ENCODE results near the gene YOD1.

YOD1 gene
- 47.5 to 48.8 reads per million in 2 donors for total RNA-seq

DNA sequence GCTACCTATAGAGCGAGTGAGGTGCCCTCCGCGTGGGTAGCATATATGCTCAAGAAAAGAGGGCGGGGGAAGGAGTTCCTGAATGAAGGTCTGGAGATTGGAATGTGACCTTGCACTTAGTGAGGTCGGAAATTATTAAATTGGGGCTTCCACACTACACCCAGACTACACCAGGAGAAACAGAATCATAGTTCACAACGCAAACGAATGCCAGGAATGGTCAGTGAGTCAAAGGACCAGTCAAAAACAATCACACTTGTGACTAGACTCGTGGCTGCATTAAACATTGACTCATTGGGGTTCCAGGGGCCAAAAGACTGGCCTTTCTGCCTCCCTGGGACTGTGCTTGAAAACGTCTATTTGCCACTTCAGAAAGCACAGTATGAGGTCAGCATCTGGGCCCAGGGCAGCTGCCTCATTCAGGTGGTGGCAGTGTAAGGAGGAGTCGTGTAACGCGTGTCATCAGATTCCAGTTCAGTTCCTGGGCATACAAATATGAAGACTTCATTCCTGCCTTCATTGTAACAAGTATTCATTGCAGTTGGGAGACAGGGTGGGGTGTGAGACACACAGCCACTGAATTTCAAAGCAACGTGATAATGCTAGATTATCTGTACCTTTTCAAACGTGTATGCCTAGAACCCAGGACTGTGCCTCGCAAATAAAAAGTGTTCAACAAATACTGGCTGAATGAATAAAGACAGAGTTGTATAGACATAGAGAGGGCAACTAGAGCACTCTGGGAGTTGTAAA is at the start of gene YOD1:
YOD1 (minus strand) TSS at position 18 of the 753 bp plus-strand sequence. CDS start 178 bp downstream, outside the sequence.
- DNase-seq: no peak

DNA sequence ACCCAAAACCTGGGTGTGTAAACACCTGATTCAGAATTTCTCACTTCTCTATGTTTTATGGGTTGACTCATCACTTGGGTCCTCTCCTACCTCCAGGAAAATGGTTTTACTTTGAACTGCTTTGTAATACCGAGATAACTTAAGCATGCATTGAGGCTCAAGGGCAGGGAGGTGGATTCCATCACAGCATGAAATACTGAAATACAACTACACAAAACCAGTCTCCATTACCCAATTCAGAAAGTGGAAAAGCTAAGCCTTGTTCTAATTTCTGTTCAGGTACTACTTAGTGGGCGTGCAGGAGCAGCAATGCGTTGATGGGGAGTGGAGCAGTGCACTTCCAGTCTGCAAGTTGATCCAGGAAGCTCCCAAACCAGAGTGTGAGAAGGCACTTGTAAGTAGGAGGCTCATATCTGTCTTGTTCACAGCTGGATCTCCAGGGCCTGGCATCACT is 46.9 kb upstream of the YOD1 start:
- no peak for DNase-seq

DNA sequence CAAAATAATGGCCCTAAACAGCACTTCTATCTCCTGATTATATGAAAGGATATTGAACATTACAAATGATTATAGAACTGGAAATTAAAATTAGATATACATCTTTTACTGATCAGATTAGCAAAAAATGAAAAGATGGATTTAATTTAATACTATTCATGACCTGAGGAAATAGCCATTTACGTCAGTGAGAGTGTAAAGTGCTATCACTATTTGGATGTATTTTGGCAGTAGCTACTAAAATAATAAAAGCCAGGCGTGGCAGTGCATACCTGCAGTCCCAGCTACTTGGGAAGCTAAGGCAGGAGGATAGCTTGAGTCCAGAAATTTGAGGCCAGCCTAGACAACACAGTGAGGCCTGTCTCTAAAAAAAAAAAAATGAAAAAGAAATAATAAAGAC is 42.9 kb upstream of the YOD1 start:
- DNase-seq: no peak

DNA sequence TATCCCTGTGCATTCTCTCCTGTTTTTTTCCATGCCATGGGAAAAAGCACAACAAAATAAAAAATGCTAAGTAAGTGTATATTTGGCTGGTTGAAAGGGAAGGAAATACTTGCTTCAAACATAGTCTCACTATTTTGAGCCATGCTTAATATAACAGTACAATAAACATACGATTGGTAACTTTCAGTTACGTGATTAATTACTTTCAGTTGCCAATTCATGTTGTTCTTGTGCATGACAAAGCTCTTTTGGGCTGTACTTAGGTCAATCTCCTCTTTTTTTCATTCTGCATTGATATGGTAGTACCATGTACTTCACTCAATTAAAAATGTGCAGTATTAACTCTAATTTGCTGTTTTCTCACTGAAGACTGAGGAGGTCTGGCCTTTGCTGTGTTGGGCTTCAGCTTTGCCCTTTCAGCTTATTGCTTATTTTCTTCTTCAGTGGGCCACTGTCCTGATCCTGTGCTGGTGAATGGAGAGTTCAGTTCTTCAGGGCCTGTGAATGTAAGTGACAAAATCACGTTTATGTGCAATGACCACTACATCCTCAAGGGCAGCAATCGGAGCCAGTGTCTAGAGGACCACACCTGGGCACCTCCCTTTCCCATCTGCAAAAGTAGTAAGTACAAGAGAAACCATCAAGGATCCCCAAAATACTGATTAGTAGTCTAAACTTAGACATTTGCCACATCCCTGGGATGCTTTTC is 40.3 kb upstream of the YOD1 start:
- DNase-seq: no peak

DNA sequence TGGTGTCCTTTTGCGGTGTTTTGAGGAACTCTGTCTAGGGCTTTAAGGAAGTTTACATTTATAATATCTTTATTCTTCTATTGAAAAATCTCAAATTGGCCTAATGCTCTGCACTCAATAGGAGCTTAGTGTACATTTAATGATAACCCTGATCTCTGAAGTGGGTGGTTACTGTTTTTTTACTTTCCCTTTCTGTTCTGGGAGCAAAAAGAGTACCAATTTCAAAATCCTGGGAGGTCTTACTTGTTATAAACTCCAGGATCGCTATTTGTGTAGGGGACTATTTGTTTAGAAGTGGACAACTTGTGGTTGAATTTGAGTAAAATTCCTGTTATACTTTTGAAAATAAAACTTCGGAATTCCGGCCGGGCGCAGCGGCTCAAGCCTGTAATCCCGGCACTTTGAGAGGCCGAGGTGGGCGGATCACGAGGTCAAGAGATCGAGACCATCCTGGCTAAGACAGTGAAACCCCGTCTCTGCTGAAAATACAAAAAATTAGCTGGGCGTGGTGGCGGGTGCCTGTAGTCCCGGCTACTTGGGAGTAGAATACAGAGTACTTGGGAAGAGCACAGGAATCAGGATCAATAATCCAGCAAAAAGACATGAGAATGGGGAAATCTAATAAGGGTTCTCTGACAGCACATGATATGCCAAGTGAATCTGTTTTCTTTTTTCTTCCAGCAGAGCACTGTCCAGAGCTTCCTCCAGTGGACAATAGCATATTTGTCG is 38.8 kb upstream of the YOD1 start:
- no peak for DNase-seq

DNA sequence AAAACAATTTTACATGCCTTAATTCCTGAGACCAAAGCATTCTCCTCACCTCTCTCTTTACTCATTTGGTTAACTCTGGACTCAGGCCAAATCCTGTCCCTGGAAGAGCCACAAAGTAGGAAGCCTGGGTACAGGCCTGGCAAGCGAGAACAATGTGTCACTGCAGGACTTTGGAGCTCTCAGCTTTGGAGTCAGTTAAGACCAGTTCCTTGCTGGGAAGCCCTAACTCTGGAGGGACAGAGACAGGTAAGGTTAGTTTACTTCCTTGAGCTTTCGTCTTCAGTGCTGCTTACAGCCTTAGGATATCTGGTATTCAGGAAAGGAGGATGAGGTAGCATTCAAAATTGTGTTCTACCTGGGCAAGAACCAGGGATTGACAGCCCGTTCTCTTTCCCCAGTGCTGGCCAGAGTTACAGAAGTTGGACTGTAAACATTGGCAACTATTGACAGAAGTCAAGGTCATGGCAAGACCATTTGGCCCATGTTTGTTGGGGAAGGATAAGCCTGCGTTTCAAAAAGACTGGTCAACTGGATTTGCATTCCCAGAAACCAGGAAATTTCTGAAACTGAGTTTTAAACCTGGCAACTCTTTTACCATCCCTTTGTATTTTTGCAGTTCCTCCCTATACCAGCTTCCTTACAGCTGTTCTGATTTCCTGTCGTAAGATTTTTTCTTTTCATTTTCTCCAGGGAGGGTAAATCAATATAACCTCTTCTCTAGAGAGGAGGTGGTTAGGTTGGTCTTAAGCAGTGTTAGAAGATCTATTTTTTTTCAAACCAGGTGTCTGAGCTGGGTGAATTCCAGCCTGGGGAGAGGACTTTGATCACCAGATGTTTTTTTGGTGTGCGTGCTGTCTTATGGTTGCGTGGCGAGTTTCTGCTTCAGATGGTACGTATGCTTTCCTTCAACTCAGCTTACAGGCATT is 38.0 kb upstream of the YOD1 start, which contains the start of gene C4BPB:
C4BPB (plus strand) TSS at position 160 of the 926 bp plus-strand sequence; CDS start at position 832, 672 bp downstream.
- DNase-seq: no peak

DNA sequence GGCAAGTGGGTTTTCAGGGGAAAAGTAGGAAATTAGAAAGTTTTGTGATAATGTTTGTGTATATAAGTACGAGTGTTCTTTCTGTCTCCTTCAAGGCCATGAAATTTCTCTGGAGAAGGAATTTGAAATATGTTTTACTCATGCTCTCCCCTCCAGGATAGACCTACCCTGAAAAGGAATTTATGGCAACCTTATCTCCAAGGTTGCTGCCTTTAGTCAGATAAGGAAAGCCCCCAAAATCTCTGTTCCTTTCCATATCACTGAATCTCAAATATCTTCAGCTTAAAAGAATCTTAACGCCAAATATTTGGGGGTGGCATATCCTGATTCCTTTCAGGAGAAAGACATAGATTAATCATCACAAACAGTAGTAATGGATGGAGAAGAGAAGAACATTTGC is 37.2 kb upstream of the YOD1 start:
- DNase-seq: no peak

DNA sequence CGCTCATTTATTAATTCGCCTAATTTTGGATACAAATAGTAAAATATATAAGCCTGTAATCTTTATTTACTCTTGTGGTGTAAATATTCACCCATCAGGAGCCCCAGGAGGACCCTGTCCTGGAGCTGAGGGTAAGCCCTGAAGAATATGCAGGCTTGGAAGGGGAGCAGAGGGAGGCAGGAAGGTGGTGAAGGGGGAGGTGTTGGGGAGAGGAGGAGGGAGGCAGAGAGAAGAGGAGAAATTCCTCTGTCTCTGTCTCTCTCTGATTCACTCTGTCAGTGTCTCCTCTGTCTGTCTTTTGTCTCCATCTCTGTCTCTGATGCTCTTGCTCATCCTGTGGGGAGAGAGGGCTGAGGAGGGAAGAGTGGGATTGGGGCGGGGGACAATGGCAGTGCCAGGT is 34.9 kb upstream of the YOD1 start:
- DNase-seq: no peak

DNA sequence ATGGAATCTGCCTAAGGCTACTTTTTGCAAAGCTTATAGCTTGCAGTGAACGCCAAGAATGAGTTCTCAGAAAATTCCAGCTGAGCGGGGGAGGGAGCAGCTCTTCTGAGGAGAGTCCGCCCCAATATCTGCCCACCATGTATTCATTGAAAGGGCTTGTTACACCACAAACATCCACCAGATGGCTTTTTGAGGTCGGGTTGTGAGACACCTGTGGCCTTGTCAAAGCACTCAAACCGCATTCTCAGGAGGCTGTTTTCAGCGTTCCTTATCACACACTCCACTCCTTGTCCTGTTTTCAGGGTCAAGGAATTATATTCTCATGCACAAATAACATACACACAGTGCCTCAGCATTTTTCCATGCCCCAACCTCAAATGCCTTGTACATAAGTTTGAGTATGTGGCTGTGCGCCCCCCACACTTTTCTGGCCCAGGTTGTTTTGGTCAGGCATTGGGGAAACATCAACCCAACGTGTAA is 33.7 kb upstream of the YOD1 start:
- no peak for DNase-seq

DNA sequence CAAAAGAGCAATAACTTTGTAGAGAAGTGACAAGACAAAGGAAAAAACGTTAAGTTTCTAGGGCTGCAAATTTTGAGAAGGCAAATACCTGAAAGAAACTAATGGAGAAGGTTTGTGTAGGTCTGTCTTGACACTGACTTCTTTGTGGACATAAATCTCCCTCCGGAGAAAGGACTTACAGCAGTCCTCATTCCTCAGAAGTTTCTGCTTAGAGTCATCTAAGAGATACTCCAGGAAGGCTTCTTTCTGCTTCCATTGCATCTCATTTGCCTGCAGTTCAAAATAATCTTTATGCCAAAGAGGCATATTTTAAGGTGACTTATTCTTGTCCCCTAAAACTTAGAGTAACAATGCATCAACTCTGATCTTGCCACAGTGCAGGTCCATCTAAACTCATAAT is 33.2 kb upstream of the YOD1 start:
- DNase-seq: no peak

DNA sequence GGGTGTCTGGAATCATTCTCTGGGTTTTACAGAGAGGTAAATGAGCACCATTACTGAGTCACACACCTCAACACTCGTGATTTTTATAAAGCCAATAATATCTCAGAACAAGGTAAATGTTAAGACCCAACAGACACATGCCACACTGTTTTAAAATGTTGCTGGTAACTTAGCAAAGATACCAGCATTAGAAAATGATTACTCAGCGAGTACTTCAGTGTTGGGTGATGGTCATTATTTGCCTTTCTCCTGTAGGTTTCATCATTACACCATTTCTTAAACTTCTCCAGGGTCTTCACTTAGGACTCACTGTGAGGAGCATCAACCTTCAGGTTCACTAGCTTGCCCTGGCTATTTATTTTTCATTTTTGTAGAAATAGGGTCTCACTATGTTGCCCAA is 30.8 kb upstream of the YOD1 start:
- no peak for DNase-seq

DNA sequence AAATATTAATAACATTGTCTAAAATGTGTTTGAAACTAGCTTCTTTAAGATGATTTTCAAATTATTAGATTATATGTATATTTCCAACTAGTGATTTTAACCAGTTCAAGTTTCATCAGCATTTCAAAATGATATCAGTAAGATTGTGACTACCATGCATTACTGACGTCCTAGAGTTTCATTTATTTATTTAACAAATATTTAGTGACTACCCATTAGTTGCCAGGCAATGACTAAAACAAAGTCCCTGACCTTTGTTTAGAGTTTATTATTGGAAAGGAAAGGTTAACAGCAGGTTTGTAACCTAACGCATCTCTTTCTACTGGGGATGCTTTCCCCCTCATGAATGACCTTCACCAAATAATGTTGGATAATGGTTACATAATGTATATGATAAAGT is 30.1 kb upstream of the YOD1 start:
- DNase-seq: no peak

DNA sequence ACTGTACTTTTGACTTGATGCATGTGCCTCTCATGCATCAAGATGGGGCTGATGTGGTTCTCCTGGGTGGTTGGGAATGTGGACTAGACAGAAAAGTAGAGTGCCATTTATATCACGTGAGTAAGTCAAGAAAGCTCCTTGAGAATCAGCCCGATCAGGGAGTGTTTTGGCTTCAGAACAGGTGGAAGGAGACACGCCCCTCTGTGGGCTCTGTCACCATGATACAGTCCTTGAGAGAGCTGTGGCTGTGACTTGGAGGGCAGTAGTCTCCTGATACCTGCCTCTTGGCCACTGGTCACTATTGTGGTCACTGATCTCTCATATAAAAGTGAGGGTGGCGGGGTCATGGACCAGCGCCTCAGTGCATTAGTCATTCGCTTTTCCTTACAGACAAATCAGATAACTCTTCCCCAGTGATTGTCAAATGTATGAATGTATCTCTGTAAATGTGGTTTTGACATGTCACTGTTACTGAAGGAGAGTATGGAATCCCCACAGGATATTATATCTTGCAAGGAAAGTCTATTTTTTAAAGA is 28.8 kb upstream of the YOD1 start:
- DNase-seq: no peak

DNA sequence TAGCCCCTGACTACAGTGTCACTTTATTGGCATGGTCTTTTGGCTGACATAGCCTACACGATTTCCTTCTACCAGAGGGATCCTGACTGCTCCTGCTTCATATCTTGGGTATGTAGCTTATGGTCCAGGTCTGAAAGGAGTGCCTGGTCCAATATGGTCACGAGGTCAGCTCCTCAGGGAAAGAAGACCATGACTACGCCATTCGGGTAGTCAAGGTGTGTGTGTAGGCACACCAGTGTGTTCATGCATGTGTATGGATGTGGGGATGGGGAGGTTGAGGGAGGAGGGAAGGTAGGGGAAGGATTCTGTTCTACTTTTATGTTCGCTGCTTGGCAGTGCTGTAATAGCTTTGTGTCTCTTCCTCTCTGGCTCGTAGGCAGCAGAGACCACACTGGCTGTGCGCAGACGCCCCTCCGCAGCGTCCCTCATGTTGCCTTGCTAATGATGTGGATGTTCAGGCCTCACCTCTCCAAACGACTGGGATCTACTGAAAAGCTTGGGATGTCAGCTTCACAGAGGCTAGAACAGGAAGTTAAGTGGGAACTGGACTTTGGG is 27.6 kb upstream of the YOD1 start:
- DNase-seq: no peak

DNA sequence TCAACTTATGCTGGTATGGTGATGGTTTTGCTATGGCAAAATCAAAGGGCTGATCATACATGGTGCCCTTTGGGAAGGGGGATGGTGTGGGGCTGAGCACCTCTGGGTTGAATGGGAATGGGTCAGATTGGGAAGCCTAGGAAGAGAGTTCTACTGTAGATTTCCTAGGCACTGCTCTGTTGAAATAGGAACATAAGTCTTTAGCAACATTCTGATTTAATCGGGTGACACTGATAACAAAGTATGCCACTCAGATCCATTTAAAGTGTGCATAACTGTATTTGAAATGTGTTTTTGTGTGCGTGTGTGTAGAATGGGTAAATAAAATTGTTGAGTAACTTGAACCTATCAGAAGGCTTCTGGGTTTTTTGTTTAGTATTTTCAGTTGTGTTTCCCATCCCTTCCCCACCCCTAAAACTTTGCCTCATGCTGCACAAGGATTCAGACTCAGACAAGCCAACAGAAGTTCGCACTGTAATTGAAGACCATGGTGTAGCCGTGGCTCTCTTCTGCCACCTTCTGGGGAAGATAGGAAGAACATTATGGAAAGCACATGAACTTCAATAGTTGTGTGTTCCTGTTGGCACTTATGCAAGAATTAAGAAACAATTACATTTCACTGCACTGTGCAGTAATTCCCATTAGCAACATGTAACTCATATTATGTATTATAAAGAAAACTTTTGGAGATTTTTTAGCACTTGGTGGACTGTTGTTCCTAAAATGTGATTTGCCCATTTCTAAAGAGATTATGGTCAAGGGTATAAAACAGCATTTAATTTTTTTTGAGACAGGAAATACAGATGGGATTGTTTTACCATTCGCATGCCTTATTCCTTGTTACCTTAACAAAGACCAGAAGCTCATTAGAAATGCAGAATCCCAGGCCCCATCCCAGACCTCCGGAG is 26.7 kb upstream of the YOD1 start:
- no peak for DNase-seq

DNA sequence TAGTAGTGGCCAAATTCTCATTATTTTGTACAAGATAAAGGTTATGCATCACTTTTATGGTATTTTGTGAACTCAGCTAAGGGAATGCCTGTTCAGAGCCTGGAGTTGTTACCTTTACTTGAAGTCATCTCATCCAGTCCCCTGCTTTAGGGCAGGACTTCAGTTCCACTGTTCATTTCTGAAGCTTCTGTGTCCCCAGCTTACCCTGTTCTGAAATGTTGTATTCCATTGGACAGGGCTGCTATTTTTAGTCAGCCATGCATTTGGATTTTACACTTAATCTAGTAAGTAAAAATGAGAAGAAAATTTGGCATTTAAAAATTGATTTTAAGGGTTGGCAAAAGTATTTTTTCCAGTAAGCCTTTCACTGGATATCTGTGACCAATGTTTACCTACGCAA is 26.0 kb upstream of the YOD1 start:
- no peak for DNase-seq

DNA sequence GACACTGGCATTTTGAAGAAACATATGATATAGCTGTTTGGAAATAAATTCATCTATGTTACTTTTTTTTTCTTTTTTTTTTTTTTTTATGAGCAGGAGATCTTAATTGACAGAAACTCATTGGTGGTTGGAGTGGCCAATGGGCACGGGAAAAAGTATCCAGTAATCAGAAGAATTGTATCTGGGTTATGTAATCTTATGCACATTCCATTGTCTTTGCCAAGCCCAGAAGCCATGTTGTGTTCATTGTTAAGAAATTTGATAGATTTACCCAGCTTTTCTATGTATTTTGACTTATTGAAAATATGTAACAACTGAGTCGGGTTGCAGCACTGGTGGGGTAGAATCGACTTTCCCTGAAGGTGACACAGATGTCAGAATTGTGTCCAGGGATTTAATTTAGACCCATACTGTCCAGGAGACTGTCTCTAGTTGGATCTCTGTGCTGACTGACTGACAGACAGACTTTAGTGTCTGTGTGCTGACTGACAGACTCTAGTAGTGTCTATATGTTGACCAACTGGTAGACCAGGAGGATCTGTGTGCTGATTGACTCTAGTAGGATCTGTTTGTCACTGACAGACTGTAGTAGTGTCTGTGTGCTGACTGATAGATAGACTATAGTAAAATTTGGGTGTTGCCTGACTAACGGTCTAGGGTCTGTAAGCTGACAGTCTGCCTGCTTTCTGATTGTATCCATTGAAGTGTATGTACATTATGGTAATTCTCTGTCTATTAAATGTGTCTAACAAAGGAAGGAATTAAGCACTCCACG is 25.4 kb upstream of the YOD1 start:
- DNase-seq: no peak

DNA sequence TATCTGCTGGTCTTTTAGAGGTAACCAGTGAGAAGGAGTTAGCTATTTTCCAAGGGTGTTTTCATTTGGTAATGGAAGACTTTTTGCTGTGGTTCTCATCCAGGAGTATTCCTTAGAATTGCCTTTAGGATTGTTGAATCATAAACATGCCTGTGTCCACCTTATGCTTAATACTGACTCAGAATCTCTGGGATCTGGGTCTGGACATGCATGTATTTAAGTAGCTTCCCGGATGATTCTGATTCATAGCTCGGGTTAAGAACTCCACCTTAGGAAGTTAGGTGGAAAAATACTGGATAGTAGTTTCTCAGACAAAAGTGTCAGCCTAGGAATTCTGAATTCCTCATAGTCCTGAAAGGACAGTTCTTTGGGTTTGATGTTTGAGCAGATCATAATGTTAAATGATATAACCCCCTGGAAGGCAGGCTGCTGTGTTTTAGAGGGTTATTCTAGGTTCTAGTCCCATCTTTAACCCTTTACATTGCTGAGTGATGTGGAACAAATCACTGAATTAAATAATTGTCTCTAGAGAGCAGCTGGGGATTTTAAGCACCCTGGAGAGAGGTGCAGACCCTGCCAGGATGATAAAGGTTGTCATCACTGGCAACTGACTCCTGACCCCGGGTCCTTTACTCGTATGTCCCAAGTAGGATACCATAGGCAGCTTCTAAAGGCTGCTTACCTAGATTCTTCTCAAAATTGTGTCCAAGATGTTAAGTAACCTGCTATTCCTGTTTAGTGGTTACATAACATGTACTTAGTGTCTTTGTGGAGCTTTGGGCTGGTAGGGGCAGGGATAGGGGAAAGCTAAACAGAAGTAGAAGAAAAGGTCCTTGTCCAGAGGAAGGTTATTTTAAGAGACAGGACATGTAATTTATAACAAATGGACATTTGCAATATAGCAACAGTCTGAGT is 23.2 kb upstream of the YOD1 start:
- DNase-seq: no peak

DNA sequence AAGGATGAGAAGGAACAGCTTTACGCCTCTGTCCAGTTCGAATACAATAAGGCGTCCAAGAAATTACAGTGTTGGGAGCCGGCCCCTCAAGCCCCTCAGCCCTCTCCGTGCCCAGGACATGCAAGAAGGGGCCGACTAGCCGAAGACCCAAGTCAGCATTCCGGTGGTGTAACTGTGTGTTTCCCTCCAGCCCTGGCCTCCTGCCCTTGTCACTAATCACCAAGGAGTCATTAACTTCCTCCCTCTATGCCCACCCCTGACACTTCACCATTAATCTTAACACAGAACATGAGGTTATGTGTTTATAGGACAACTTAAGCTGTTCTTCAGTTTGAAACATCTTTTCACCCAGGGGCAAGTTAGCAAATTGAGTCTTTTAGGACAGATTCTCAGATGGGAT is 21.2 kb upstream of the YOD1 start:
- DNase-seq: no peak

Data from activated gamma-delta T cell (primary cell).